IMR-90 (cell line): Measurements from ENCODE around the gene GLI1.

Experiments
- BHLHE40 ChIP-seq: fragments of 150-350 bp; IDR thresholded peaks from 2 replicates; pipeline ENCODE4 v1.6.1; 2016; ENCODE audit warnings: mild to moderate bottlenecking, low read depth, low read length
- CEBPB ChIP-seq: IDR thresholded peaks from 2 replicates; pipeline ENCODE4 v1.6.1; 2012; ENCODE audit warnings: low read depth, low read length, improper control_type of control experiment
- FOS ChIP-seq: fragments of 150-350 bp; IDR thresholded peaks from 2 replicates; pipeline ENCODE4 v1.6.1; 2016; ENCODE audit warnings: low read depth, low read length
- MAFK ChIP-seq: IDR thresholded peaks from 2 replicates; pipeline ENCODE4 v1.6.1; 2012; ENCODE audit warnings: low read depth, low read length, improper control_type of control experiment
- MAZ ChIP-seq: IDR thresholded peaks from 2 replicates; pipeline ENCODE4 v1.6.1; 2012; ENCODE audit warnings: low read depth, mild to moderate bottlenecking, low read length, improper control_type of control experiment, moderate library complexity, borderline replicate concordance
- MXI1 ChIP-seq: IDR thresholded peaks from 2 replicates; pipeline ENCODE4 v1.6.1; 2012; ENCODE audit warnings: low read depth, mild to moderate bottlenecking, low read length, moderate library complexity, borderline replicate concordance
- POLR2A ChIP-seq: IDR thresholded peaks from 2 replicates; pipeline ENCODE4 v1.6.1; 2012; ENCODE audit warnings: mild to moderate bottlenecking, low read depth, low read length
- RAD21 ChIP-seq: IDR thresholded peaks from 2 replicates; pipeline ENCODE4 v1.6.1; 2012; ENCODE audit warnings: low read length, improper control_type of control experiment
- RCOR1 ChIP-seq: IDR thresholded peaks from 2 replicates; pipeline ENCODE4 v1.6.1; 2012; ENCODE audit warnings: mild to moderate bottlenecking, low read length, improper control_type of control experiment; ENCODE audit not compliant: insufficient replicate concordance
- RFX5 ChIP-seq: IDR thresholded peaks from 2 replicates; pipeline ENCODE4 v1.8.0; 2012; ENCODE audit warnings: low read depth, mild to moderate bottlenecking, low read length, moderate library complexity
- SMC3 ChIP-seq: fragments of 150-350 bp; IDR thresholded peaks from 2 replicates; pipeline ENCODE4 v1.6.1; 2016; ENCODE audit warnings: low read depth, mild to moderate bottlenecking, antibody characterized with exemption, low read length, moderate library complexity
- TF ChIP-seq, protein P1 (sequence below): conservative IDR thresholded peaks from 2 replicates; pipeline ENCODE4 v1.5.1; 2012; ENCODE audit warnings: mild to moderate bottlenecking, low read depth, low read length, improper control_type of control experiment
- TF ChIP-seq, protein P2 (sequence below): fragments of 150-350 bp; IDR thresholded peaks from 2 replicates; pipeline ENCODE4 v1.6.1; 2017; ENCODE audit warnings: mild to moderate bottlenecking, antibody characterized with exemption, low read length, low read depth
- TF ChIP-seq, protein P3 (sequence below): fragments of 150-350 bp; IDR thresholded peaks from 2 replicates; pipeline ENCODE4 v1.6.1; 2016; ENCODE audit warnings: low read depth, mild to moderate bottlenecking, low read length, moderate library complexity, borderline replicate concordance

DNA sequence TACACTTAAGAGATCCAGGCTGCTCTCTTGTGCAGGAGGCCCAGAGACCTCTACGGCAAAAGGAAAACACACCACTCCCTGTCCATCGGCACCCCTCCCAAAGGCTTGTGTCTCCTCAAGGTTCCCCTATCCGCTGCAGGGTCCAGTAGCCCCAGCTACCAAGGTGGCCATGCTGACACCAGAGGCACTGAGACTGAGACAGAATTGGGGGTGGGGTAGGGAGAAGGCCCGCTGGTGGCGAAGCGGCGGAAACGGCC is 60.1 kb downstream of the GLI1 start:
- TF ChIP-seq POLR2A (no peak), RAD21 (no peak), RFX5 (no peak), BHLHE40 (no peak), MXI1 (no peak), MAFK (no peak), RCOR1 (no peak), CEBPB (no peak), SMC3 (no peak), FOS (no peak), MAZ (no peak)
- TF ChIP-seq, protein P1, sequence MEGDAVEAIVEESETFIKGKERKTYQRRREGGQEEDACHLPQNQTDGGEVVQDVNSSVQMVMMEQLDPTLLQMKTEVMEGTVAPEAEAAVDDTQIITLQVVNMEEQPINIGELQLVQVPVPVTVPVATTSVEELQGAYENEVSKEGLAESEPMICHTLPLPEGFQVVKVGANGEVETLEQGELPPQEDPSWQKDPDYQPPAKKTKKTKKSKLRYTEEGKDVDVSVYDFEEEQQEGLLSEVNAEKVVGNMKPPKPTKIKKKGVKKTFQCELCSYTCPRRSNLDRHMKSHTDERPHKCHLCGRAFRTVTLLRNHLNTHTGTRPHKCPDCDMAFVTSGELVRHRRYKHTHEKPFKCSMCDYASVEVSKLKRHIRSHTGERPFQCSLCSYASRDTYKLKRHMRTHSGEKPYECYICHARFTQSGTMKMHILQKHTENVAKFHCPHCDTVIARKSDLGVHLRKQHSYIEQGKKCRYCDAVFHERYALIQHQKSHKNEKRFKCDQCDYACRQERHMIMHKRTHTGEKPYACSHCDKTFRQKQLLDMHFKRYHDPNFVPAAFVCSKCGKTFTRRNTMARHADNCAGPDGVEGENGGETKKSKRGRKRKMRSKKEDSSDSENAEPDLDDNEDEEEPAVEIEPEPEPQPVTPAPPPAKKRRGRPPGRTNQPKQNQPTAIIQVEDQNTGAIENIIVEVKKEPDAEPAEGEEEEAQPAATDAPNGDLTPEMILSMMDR, result 0 out of 2 replicates have a peak, but pooled peaks have one; percentile 2
- TF ChIP-seq, protein P2, sequence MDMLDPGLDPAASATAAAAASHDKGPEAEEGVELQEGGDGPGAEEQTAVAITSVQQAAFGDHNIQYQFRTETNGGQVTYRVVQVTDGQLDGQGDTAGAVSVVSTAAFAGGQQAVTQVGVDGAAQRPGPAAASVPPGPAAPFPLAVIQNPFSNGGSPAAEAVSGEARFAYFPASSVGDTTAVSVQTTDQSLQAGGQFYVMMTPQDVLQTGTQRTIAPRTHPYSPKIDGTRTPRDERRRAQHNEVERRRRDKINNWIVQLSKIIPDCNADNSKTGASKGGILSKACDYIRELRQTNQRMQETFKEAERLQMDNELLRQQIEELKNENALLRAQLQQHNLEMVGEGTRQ, result no peak
- TF ChIP-seq, protein P3, sequence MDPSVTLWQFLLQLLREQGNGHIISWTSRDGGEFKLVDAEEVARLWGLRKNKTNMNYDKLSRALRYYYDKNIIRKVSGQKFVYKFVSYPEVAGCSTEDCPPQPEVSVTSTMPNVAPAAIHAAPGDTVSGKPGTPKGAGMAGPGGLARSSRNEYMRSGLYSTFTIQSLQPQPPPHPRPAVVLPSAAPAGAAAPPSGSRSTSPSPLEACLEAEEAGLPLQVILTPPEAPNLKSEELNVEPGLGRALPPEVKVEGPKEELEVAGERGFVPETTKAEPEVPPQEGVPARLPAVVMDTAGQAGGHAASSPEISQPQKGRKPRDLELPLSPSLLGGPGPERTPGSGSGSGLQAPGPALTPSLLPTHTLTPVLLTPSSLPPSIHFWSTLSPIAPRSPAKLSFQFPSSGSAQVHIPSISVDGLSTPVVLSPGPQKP, result no peak
